CD4-positive, alpha-beta T cell (primary cell): Measurements from ENCODE around the gene GLRB. TPM values are rescaled to one million over a fixed set of nuclear protein-coding genes. Genes with fewer than 3 reads are reported as not detected.

ENCODE experiments used
- ATAC-seq: fragments of 200-7000 bp; cut with Tn5 transposase; one replicate; pipeline ENCODE4 v1.10.0; 2022; ENCODE audit warnings: mild to moderate bottlenecking; ENCODE audit not compliant: poor library complexity
- CTCF ChIA-PET: fragments of 350-600 bp; sonication (Branson Sonifier 250); formaldehyde crosslinking; loops from one replicate; lab custom pipeline; 2021; ENCODE audit warnings: antibody characterized with exemption, inconsistent platforms; lab: Charles Lee
- POLR2A ChIA-PET: fragments of 350-600 bp; sonication (Branson Sonifier 250); formaldehyde crosslinking; loops from one replicate; lab custom pipeline; 2021; ENCODE audit warnings: antibody characterized with exemption, inconsistent platforms; lab: Charles Lee
- DNase-seq, 14 experiments: peaks; one replicate each; pipeline ENCODE4 v3.0.0-alpha.2; 2013 to 2020; ENCODE audit warnings: mixed read lengths in 2 of 14
- H3K27ac ChIP-seq, 2 donors: one replicate each; pipeline versions ENCODE4 v1.5.1 to v1.7.0; 2013; ENCODE audit warnings: low read length in 2 of 2, low read depth in 1 of 2, mild to moderate bottlenecking in 1 of 2
- H3K27me3 ChIP-seq, 2 experiments: 1 replicate in 1 of 2; 2 replicates in 1 of 2; pipeline versions ENCODE4 v1.6.1 to v1.7.0; 2013; ENCODE audit warnings: low read length in 2 of 2, control low read depth in 1 of 2, mild to moderate bottlenecking in 1 of 2, moderate library complexity in 1 of 2; ENCODE audit not compliant: insufficient read depth in 2 of 2, control insufficient read depth in 1 of 2
- H3K36me3 ChIP-seq: one replicate; pipeline ENCODE4 v1.6.1; 2013; ENCODE audit warnings: low read length, control low read depth; ENCODE audit not compliant: insufficient read depth
- H3K4me1 ChIP-seq: one replicate; pipeline ENCODE4 v1.6.1; 2013; ENCODE audit warnings: low read length, control low read depth; ENCODE audit not compliant: insufficient read depth
- H3K4me3 ChIP-seq: one replicate; pipeline ENCODE4 v1.5.1; 2013; ENCODE audit warnings: mild to moderate bottlenecking, low read length, moderate library complexity
- H3K9me3 ChIP-seq, 2 experiments: 1 replicate in 1 of 2; 2 replicates in 1 of 2; pipeline versions ENCODE4 v1.6.1 to v1.7.0; 2013; ENCODE audit warnings: low read length in 2 of 2, mild to moderate bottlenecking in 2 of 2, control low read depth in 1 of 2, moderate library complexity in 1 of 2; ENCODE audit not compliant: control insufficient read depth in 1 of 2, insufficient read depth in 1 of 2
- H3K27ac Mint-ChIP-seq: one replicate; pipeline ENCODE4 v1.8.0; 2020; ENCODE audit warnings: mixed read lengths
- H3K27me3 Mint-ChIP-seq: one replicate; pipeline ENCODE4 v1.8.0; 2021; ENCODE audit warnings: mixed read lengths
- H3K36me3 Mint-ChIP-seq: one replicate; pipeline ENCODE4 v1.8.0; 2021; ENCODE audit warnings: low read depth, mixed read lengths
- H3K4me1 Mint-ChIP-seq: one replicate; pipeline ENCODE4 v1.8.0; 2021; ENCODE audit warnings: low read depth, mixed read lengths
- H3K4me3 Mint-ChIP-seq: one replicate; pipeline ENCODE4 v1.8.0; 2020; ENCODE audit warnings: mild to moderate bottlenecking, mixed read lengths
- H3K9me3 Mint-ChIP-seq: one replicate; pipeline ENCODE4 v1.8.0; 2020; ENCODE audit warnings: mixed read lengths
- intact Hi-C, 2 experiments: fragments of 100-400 bp; cut with DNase I in 1 of 2; cut with micrococcal nuclease in 1 of 2; formaldehyde crosslinking; loops; one replicate each; pipeline versions ENCODE4 v1.15.1 to v1.9.0; 2023 to 2025; cut with DNase I, micrococcal nuclease
- total RNA-seq, 174 experiments: library from RNA in 2 of 174; stranded (reverse) in 2 of 174; gene quantifications; one replicate each; pipeline ENCODE4 v1.2.3 and lab custom pipeline; 2021 to 2026
- TF ChIP-seq, protein P1 (sequence below): fragments of 200-600 bp; IDR thresholded peaks from one replicate; pipeline ENCODE4 v1.8.0; 2022; ENCODE audit warnings: antibody characterized with exemption, mild to moderate bottlenecking

The GLRB gene
- total RNA-seq, 2 experiments from 2014 or later, result not detected

DNA sequence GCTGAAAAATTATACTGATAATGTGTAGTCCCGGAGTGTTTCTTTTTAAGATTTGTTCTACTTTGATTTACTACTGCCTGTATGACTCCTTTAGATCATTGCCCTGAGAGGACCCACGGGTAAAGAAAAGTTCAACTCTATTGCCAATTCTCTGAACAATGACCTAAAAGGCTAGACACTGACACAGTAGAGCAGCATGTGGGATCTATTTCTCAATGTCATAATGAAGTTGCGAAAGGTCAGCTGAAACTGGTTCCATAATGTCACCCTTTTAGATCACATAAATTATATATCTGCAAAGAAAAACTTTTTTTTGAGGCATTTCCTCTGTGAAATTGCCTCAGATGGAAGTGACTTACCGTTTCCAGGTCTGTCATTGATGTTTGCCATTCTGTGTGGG, 67.4 kb downstream of the GLRB start:
- Mint-ChIP-seq H3K27ac (no peak overlapping the region), H3K27me3 (no peaks in the 10 kb centered on the region), H3K4me3 (no peak overlapping the region), H3K36me3 (no peaks in the 10 kb centered on the region), H3K9me3 (peaks cover 8% of the 10 kb centered on the region), H3K4me1 (no peaks in the 10 kb centered on the region)
- no peaks in the 10 kb centered on the region for H3K27me3 ChIP-seq
- peaks cover 0 to 5% of the 10 kb centered on the region in 2 experiments for H3K9me3 ChIP-seq
- H3K4me3 ChIP-seq, result no peak overlapping the region
- H3K4me1 ChIP-seq, result no peaks in the 10 kb centered on the region
- H3K36me3 ChIP-seq, result no peaks in the 10 kb centered on the region
- DNase-seq (no peak), ATAC-seq (no peak)
- H3K27ac ChIP-seq, result no peak overlapping the region
- POLR2A ChIA-PET, result no interaction called here
- CTCF ChIA-PET, result no interaction called here
- TF ChIP-seq, protein P1, sequence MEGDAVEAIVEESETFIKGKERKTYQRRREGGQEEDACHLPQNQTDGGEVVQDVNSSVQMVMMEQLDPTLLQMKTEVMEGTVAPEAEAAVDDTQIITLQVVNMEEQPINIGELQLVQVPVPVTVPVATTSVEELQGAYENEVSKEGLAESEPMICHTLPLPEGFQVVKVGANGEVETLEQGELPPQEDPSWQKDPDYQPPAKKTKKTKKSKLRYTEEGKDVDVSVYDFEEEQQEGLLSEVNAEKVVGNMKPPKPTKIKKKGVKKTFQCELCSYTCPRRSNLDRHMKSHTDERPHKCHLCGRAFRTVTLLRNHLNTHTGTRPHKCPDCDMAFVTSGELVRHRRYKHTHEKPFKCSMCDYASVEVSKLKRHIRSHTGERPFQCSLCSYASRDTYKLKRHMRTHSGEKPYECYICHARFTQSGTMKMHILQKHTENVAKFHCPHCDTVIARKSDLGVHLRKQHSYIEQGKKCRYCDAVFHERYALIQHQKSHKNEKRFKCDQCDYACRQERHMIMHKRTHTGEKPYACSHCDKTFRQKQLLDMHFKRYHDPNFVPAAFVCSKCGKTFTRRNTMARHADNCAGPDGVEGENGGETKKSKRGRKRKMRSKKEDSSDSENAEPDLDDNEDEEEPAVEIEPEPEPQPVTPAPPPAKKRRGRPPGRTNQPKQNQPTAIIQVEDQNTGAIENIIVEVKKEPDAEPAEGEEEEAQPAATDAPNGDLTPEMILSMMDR, result no peak
- intact Hi-C loops, result no loop called here

DNA sequence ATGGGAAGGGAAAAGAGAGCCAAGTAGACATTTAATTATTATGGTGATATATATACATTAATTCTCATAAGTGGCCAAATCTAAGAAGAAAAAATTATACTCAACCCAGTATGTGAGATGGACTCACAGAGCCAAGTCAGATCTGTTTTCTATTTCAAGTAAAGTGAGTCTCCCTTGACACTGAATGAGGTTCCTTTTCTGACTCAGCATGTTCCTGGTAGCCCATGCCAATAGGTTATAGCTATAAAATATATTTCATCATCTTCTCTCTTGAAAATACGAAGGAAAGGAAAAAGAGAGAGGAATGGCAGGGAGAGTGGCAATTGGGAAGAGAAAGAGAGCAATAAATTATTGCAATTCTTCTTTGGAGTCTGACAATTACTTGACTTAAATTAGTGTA, 75.8 kb downstream of the GLRB start:
- Histone ChIP-seq H3K27ac (no peak overlapping the region), H3K4me3 (no peak overlapping the region), H3K4me1 (no peaks in the 10 kb centered on the region), H3K27me3 (no peaks in the 10 kb centered on the region), H3K36me3 (no peaks in the 10 kb centered on the region), H3K9me3 (no peaks in the 10 kb centered on the region)
- Mint-ChIP-seq H3K4me1 (no peaks in the 10 kb centered on the region), H3K27me3 (no peaks in the 10 kb centered on the region), H3K4me3 (no peak overlapping the region), H3K36me3 (no peaks in the 10 kb centered on the region), H3K27ac (no peak overlapping the region), H3K9me3 (peaks cover 3% of the 10 kb centered on the region)
- ChIA-PET CTCF (no interaction called here), POLR2A (no interaction called here)
- intact Hi-C loops, result no loop called here
- DNase-seq (no peak), ATAC-seq (no peak)
- TF ChIP-seq, protein P1, result no peak

DNA sequence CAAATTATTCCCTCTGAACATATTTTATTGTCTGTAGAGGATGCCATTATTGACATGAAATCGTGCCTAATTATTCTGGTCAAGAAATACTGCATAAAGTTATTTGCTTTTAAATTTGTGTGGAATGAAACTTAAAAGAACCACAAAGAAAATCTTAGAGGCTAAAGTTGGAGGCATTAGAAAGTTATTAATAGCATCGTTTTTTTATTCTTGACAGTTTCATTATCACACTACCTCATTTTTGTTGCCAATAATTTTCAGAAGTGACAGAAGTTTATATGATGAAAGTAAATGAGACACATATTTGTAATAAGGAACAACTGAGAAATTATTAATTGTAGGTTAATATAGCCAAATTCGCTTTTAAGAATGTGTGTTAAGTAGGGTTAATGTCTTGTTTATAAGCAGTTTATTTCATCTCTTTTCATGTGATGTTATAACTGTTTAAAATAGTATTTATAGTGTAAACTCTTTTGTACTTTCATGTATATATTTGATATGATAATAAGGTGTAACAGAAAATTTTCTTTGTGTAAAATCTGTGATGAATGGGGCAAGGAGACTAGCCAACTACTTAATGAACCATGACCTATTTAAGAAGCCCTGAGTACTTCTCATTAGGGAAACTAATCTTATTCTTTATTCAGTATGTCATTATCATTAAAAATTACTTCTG, 90.1 kb downstream of the GLRB start:
- intact Hi-C loops, result no loop called here
- H3K9me3 Mint-ChIP-seq, result peaks cover 2% of the 10 kb centered on the region
- ChIA-PET CTCF (no interaction called here), POLR2A (no interaction called here)
- H3K9me3 ChIP-seq, result peaks cover 0 to 11% of the 10 kb centered on the region in 2 experiments
- no peaks in the 10 kb centered on the region for H3K27me3 ChIP-seq
- no peak overlapping the region for H3K27ac ChIP-seq
- H3K36me3 ChIP-seq, result no peaks in the 10 kb centered on the region
- TF ChIP-seq, protein P1, result no peak
- no peak for DNase-seq
- H3K4me1 Mint-ChIP-seq, result no peaks in the 10 kb centered on the region
- no peaks in the 10 kb centered on the region for H3K4me1 ChIP-seq
- no peak overlapping the region for H3K4me3 ChIP-seq
- H3K4me3 Mint-ChIP-seq, result no peak overlapping the region
- no peaks in the 10 kb centered on the region for H3K27me3 Mint-ChIP-seq
- H3K36me3 Mint-ChIP-seq, result no peaks in the 10 kb centered on the region
- no peak overlapping the region for H3K27ac Mint-ChIP-seq
- no peak for ATAC-seq
